ENCODE results near the gene RASA2.
A peak's percentile ranks its signal among the peaks of the same experiment; 100 is the strongest.

Gene RASA2

GRCh38 chr3:141482245-141482922 is 4.4 kb upstream of the RASA2 start:
- no peak overlapping the region for H3K4me3 ChIP-seq
- TF ChIP-seq, protein P1, sequence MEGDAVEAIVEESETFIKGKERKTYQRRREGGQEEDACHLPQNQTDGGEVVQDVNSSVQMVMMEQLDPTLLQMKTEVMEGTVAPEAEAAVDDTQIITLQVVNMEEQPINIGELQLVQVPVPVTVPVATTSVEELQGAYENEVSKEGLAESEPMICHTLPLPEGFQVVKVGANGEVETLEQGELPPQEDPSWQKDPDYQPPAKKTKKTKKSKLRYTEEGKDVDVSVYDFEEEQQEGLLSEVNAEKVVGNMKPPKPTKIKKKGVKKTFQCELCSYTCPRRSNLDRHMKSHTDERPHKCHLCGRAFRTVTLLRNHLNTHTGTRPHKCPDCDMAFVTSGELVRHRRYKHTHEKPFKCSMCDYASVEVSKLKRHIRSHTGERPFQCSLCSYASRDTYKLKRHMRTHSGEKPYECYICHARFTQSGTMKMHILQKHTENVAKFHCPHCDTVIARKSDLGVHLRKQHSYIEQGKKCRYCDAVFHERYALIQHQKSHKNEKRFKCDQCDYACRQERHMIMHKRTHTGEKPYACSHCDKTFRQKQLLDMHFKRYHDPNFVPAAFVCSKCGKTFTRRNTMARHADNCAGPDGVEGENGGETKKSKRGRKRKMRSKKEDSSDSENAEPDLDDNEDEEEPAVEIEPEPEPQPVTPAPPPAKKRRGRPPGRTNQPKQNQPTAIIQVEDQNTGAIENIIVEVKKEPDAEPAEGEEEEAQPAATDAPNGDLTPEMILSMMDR (IDR thresholded peaks at IDR 0.05), result no peak
- no peak overlapping the region for H3K27ac ChIP-seq
- no peak for DNase-seq (ENCODE audit: low spot score)

- TF ChIP-seq, protein P1 (IDR thresholded peaks at IDR 0.05), result no peak
- Histone ChIP-seq H3K27ac (no peak overlapping the region), H3K4me3 (no peak overlapping the region)
- no peak for DNase-seq (ENCODE audit: low spot score)
These were observed 2.0 kb upstream of the RASA2 start for GRCh38 chr3:141484701-141485287.

DNA sequence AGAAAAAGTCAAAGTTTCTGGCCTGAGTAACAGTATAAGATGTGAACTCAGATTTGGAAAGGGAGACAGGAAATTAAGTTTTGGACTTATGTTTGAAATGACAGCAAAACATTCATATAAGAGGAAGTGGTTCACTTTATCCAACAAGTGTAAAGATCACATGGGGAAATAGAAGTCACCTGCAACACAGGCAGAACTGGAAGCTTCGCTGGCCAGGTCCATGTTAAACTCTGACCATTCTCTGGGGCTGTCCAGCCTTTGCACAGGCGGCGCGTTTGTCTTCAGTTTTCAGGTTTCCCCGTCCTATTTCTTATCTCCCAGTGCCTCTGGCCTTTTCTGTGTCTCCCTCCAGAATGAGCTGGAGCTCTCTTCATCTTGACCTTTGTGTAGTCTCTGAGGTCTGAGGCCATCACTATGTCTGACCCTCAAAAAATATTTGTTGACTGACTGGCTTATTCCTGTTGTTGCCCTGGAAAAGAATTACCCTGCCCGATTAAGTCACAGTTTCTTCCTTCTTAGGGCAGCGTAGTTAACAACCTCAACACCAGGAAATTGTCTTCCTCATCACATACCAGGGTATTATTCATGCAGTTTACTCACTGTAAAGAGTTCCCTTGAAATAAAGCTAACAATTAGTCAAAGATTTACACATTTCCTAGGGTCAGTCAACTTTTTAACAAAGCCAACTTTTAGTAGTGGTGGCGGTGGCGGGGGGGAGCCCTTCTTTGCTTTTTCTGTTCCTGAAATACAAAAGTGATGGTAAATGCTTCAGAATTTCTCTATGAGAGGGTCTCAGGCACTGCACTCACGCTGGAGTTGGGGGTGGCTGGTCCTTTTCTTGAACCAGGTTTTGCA is 959 bp upstream of the RASA2 start:
- DNase-seq (ENCODE audit: low spot score), result no peak
- TF ChIP-seq, protein P1 (IDR thresholded peaks at IDR 0.05), result no peak
- Histone ChIP-seq H3K4me3 (peak overlapping the region; percentile 100), H3K27ac (peak overlapping the region; percentile 44 to 100)

- no peak for DNase-seq (ENCODE audit: low spot score)
- H3K27ac ChIP-seq, result peak overlapping the region; percentile 44 to 100
- TF ChIP-seq, protein P1 (IDR thresholded peaks at IDR 0.05), result no peak
- H3K4me3 ChIP-seq, result peak overlapping the region; percentile 100
These were observed 406 bp upstream of the RASA2 start for GRCh38 chr3:141486496-141486745.

GRCh38 chr3:141487521-141488252 is 860 bp downstream of the RASA2 start:
- peak; percentile 81 for DNase-seq (ENCODE audit: low spot score)
- TF ChIP-seq, protein P1 (IDR thresholded peaks at IDR 0.05), result no peak
- peak overlapping the region; percentile 90 to 100 for H3K27ac ChIP-seq
- peak overlapping the region; percentile 100 for H3K4me3 ChIP-seq

DNA sequence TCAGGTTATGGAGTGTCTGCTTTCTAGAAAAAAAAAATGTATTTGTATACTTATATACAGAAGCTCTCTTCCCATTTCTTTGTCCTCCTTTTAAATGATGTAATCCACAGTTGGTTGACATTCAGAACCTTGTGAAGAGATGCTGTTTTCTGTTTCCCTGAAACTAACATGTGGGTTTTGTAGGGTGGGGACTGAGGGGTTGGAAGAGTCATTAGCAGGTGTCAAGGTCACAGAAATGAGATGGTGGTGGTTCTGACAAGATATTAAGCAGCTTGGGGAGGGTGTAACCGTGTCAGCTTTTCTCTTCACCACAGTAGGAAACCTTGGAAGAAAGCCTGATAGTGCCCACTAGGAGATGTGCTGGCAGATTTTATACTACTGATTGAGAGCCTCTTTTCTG is 2.4 kb downstream of the RASA2 start:
- Histone ChIP-seq H3K27ac (no peak overlapping the region), H3K4me3 (no peak overlapping the region)
- TF ChIP-seq, protein P1 (IDR thresholded peaks at IDR 0.05), result no peak

More for the DNA sequence above, 2.4 kb downstream of the RASA2 start:
- no peak for DNase-seq (ENCODE audit: low spot score)

Data from coronary artery (tissue), 2 donors.